SK-N-MC (cell line): ENCODE results near the gene RAB11FIP3.

Experiments used
- EZH2 ChIP-seq: fragments of 200-600 bp; sonication (generic); IDR thresholded peaks from one replicate; pipeline ENCODE4 v1.6.1; 2017; ENCODE audit warnings: antibody characterized with exemption
- FOXP2 ChIP-seq: optimal IDR thresholded peaks from 2 replicates; pipeline ENCODE3; 2011; ENCODE audit warnings: mild to moderate bottlenecking, moderate library complexity; ENCODE audit not compliant: insufficient read depth; ENCODE audit errors: extremely low read length, control extremely low read depth
- POLR2AphosphoS5 ChIP-seq: IDR thresholded peaks from 2 replicates; pipeline ENCODE4 v1.6.1; 2012; ENCODE audit warnings: mild to moderate bottlenecking, low read depth, low read length, borderline replicate concordance

DNA sequence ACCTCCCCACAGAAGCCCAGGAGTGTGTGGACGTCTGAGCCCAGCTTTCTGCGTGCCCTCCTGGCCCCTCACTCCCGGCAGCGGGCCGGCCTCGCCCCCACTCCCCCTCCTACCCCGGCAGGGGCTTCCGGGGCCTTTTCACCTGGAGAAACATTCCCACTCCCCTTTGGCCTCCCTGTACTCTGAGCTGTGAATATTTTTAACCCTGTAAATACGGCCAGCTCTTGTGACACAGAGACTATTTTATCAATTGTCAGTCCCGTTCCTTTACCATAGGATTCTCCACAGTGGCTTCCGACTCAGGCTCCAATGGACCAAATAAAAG is 128.8 kb downstream of the RAB11FIP3 start:
- TF ChIP-seq EZH2 (no peak), POLR2AphosphoS5 (no peak), FOXP2 (no peak)
